SJSA1 (cell line): ENCODE results near the gene NAB1. TPM values are rescaled to one million over a fixed set of nuclear protein-coding genes. Genes with fewer than 3 reads are reported as not detected.
"Not testable (repeated sequence)": the region's sequence is repeated elsewhere in the genome, so short reads cannot be mapped to it uniquely, and the experiment has no call there.

ENCODE experiments used
- DNase-seq, 2 experiments: peaks; one replicate each; pipeline ENCODE4 v3.0.0-alpha.2; 2015 to 2020; ENCODE audit warnings: low spot score in 2 of 2, low read depth in 1 of 2
- H3K27ac ChIP-seq: fragments of 250-450 bp; sonication (Bioruptor Pico); 2 replicates; pipeline ENCODE4 v1.5.1; 2020; ENCODE audit warnings: mild to moderate bottlenecking, moderate library complexity
- H3K27me3 ChIP-seq: fragments of 250-450 bp; sonication (Bioruptor Pico); replicated peaks from 2 replicates; pipeline ENCODE4 v1.5.1; 2020; ENCODE audit warnings: mild to moderate bottlenecking, moderate library complexity
- H3K36me3 ChIP-seq: fragments of 250-450 bp; sonication (Bioruptor Pico); 2 replicates; pipeline ENCODE4 v1.5.1; 2020; ENCODE audit warnings: mild to moderate bottlenecking
- H3K4me1 ChIP-seq: fragments of 250-450 bp; sonication (Bioruptor Pico); replicated peaks from 2 replicates; pipeline ENCODE4 v1.6.1; 2021; ENCODE audit warnings: mild to moderate bottlenecking
- H3K4me3 ChIP-seq: fragments of 250-450 bp; sonication (Bioruptor Pico); 2 replicates; pipeline ENCODE4 v1.5.1; 2020; ENCODE audit warnings: mild to moderate bottlenecking
- H3K9me3 ChIP-seq: fragments of 250-450 bp; sonication (Bioruptor Pico); replicated peaks from 2 replicates; pipeline ENCODE4 v1.5.1; 2020; ENCODE audit warnings: mild to moderate bottlenecking
- total RNA-seq: library from RNA; depleted of rRNA; stranded (reverse); fragments of >200 nt; shearing (Covaris generic); gene quantifications from 2 replicates; pipeline ENCODE4 v1.2.3, GENCODE V29; 2014

Gene NAB1
- total RNA-seq, 1 experiment from 2014 or later = 31.2 TPM

GRCh38 chr2:190695739-190696138, 46.9 kb downstream of the NAB1 start:
- peaks cover 6% of the 10 kb centered on the region; the same call in 1 of the 2 replicates for H3K4me1 ChIP-seq
- H3K27me3 ChIP-seq = no peaks in the 10 kb centered on the region
- no peak overlapping the region for H3K4me3 ChIP-seq
- DNase-seq = no peak
- 0 out of 2 replicates have a peak, but pooled peaks cover 2% of the 10 kb centered on the region for H3K36me3 ChIP-seq
- H3K9me3 ChIP-seq = no peaks in the 10 kb centered on the region
- no peak overlapping the region for H3K27ac ChIP-seq

DNA sequence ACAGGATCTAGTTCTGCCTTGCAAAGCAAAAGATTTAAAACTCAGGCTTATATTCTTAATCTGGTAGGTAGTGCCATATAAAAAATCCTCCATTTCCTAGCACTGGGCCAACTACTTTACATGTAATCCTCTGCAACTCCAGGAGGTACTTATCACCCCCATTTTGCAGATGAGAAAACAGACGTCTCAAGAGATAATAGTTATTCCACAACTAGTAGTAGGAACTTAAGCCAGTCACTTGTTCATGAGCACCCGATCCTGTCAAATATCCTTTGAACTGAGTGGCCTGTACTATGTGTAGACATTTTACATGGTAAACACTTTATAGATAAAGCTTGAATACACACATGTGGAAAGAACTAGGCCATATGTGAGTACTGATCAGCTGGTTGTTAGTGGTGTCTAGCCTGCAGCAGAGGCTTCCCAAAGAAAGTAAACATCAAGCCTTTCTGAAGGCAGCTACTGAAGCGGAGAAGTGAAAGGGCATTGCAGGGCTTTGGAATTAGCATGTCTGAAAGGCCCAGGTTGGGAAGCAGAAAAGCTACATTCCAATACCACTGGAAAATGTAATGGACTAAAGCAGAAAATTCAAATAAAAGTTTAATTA, 48.0 kb downstream of the NAB1 start:
- no peak for DNase-seq
- Histone ChIP-seq H3K4me3 (no peak overlapping the region), H3K27ac (no peak overlapping the region), H3K4me1 (peaks cover 6% of the 10 kb centered on the region; the same call in 1 of the 2 replicates), H3K36me3 (0 out of 2 replicates have a peak, but pooled peaks cover 2% of the 10 kb centered on the region), H3K9me3 (no peaks in the 10 kb centered on the region), H3K27me3 (no peaks in the 10 kb centered on the region)

DNA sequence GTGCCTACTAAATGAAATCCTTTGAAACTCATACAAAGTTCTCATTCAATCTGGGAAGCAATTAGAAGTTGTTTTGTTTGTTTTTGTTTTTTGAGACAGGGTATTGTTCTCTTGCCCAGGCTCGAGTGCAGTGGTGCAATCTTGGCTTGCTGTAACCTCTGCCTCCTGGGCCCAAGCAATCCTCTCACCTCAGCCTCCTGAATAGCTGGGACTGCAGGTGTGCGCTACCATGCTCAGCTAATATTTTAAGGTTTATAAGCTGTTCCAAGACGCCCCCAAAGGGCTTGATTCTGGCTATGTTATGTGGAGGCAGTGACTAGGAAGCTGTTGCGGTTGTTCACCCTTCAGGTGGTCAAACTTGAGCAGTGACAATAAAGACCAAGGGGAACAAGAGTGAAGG, 48.5 kb downstream of the NAB1 start:
- 0 out of 2 replicates have a peak, but pooled peaks cover 2% of the 10 kb centered on the region for H3K36me3 ChIP-seq
- peaks cover 6% of the 10 kb centered on the region; the same call in 1 of the 2 replicates for H3K4me1 ChIP-seq
- no peaks in the 10 kb centered on the region for H3K9me3 ChIP-seq
- H3K27ac ChIP-seq = no peak overlapping the region
- H3K27me3 ChIP-seq = no peaks in the 10 kb centered on the region
- no peak overlapping the region for H3K4me3 ChIP-seq
- DNase-seq = no peak

GRCh38 chr2:190698895-190699294, 50.0 kb downstream of the NAB1 start:
- no peak for DNase-seq
- Histone ChIP-seq H3K27me3 (no peaks in the 10 kb centered on the region), H3K36me3 (no peaks in the 10 kb centered on the region), H3K27ac (no peak overlapping the region), H3K9me3 (no peaks in the 10 kb centered on the region), H3K4me1 (peaks cover 6% of the 10 kb centered on the region; the same call in 1 of the 2 replicates), H3K4me3 (no peak overlapping the region)

DNA sequence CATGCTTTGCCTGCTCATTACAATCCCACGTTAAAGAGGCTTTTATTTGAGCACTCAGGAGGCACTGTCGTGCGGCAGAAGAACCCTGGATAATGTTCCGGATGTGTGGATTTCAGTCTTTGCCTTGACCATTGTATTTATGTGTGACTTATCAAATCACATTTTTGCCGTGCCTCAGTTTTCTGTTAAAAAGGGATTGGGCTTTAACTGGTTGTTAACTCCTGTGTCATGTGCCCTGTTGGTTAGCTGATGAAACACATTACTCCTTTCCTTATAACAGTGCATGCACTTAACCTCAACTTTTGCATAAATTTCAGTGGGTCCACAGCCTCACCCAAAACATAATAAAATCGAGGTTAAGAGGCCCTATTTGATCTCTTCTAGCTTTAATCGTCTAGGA, 52.7 kb downstream of the NAB1 start:
- peaks cover 6% of the 10 kb centered on the region; the same call in 1 of the 2 replicates for H3K4me1 ChIP-seq
- H3K4me3 ChIP-seq = no peak overlapping the region
- H3K36me3 ChIP-seq = no peaks in the 10 kb centered on the region
- H3K27me3 ChIP-seq = no peaks in the 10 kb centered on the region
- no peaks in the 10 kb centered on the region for H3K9me3 ChIP-seq
- no peak overlapping the region for H3K27ac ChIP-seq
- DNase-seq = no peak

DNA sequence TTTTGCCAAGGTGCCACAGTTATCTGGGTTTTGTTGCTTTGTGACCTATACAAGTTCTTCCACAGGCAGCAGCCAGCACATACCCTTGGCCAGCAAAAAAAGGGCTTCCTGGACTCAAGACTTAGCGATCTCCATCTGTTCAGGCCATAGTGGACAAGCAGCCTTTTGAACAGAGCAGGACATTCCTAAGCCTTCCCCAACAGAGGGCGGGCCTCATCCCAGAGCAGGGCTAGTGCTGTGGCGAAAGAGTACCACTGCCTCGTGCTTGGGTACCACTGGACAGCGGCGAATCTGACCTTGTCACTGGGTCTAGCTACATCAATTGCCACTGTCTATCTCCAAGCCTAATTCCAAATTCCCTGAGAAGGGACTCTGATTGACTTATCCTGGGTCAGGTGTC, 56.4 kb downstream of the NAB1 start:
- DNase-seq = no peak
- H3K4me3 ChIP-seq = no peak overlapping the region
- H3K36me3 ChIP-seq = no peaks in the 10 kb centered on the region
- H3K9me3 ChIP-seq = no peaks in the 10 kb centered on the region
- H3K27me3 ChIP-seq = 0 out of 2 replicates have a peak, but pooled peaks cover 2% of the 10 kb centered on the region
- no peak overlapping the region for H3K27ac ChIP-seq
- H3K4me1 ChIP-seq = peaks cover under 1% of the 10 kb centered on the region; the same call in 1 of the 2 replicates

GRCh38 chr2:190707726-190708125, 58.8 kb downstream of the NAB1 start:
- H3K4me3 ChIP-seq = no peak overlapping the region
- no peak for DNase-seq
- no peaks in the 10 kb centered on the region for H3K36me3 ChIP-seq
- H3K9me3 ChIP-seq = no peaks in the 10 kb centered on the region
- H3K27me3 ChIP-seq = 0 out of 2 replicates have a peak, but pooled peaks cover 2% of the 10 kb centered on the region
- peaks cover 5% of the 10 kb centered on the region; the same call in 1 of the 2 replicates for H3K4me1 ChIP-seq
- no peak overlapping the region for H3K27ac ChIP-seq

GRCh38 chr2:190708650-190709049, 59.8 kb downstream of the NAB1 start:
- not testable (repeated sequence) for H3K9me3 ChIP-seq, H3K4me1 ChIP-seq, H3K36me3 ChIP-seq, H3K27ac ChIP-seq, H3K4me3 ChIP-seq, DNase-seq, H3K27me3 ChIP-seq

GRCh38 chr2:190711069-190711468, 62.2 kb downstream of the NAB1 start:
- no peaks in the 10 kb centered on the region for H3K9me3 ChIP-seq
- H3K27ac ChIP-seq = no peak overlapping the region
- H3K4me3 ChIP-seq = no peak overlapping the region
- H3K36me3 ChIP-seq = no peaks in the 10 kb centered on the region
- H3K27me3 ChIP-seq = 0 out of 2 replicates have a peak, but pooled peaks cover 2% of the 10 kb centered on the region
- peaks cover 5% of the 10 kb centered on the region; the same call in 1 of the 2 replicates for H3K4me1 ChIP-seq
- DNase-seq = no peak

- Histone ChIP-seq H3K36me3 (no peaks in the 10 kb centered on the region), H3K9me3 (no peaks in the 10 kb centered on the region), H3K27me3 (0 out of 2 replicates have a peak, but pooled peaks cover 2% of the 10 kb centered on the region), H3K4me1 (peaks cover 24% of the 10 kb centered on the region), H3K27ac (no peak overlapping the region), H3K4me3 (no peak overlapping the region)
- no peak for DNase-seq
Observed at GRCh38 chr2:190713471-190713870, 64.6 kb downstream of the NAB1 start.

- H3K4me3 ChIP-seq = no peak overlapping the region
- H3K36me3 ChIP-seq = no peaks in the 10 kb centered on the region
- H3K27me3 ChIP-seq = no peaks in the 10 kb centered on the region
- H3K27ac ChIP-seq = no peak overlapping the region
- H3K4me1 ChIP-seq = peaks cover 32% of the 10 kb centered on the region
- DNase-seq = no peak
- no peaks in the 10 kb centered on the region for H3K9me3 ChIP-seq
Observed at GRCh38 chr2:190714958-190715357, 66.1 kb downstream of the NAB1 start.

GRCh38 chr2:190716176-190716807, 67.4 kb downstream of the NAB1 start:
- Histone ChIP-seq H3K9me3 (no peaks in the 10 kb centered on the region), H3K27me3 (no peaks in the 10 kb centered on the region), H3K36me3 (no peaks in the 10 kb centered on the region), H3K27ac (no peak overlapping the region), H3K4me1 (peaks cover 28% of the 10 kb centered on the region), H3K4me3 (no peak overlapping the region)
- DNase-seq = no peak

- H3K36me3 ChIP-seq = no peaks in the 10 kb centered on the region
- H3K27me3 ChIP-seq = no peaks in the 10 kb centered on the region
- H3K27ac ChIP-seq = no peak overlapping the region
- H3K9me3 ChIP-seq = no peaks in the 10 kb centered on the region
- DNase-seq = no peak
- peaks cover 32% of the 10 kb centered on the region for H3K4me1 ChIP-seq
- no peak overlapping the region for H3K4me3 ChIP-seq
Observed at GRCh38 chr2:190717306-190717705, 68.4 kb downstream of the NAB1 start.
